MCF 10A (cell line): Measurements from ENCODE around the gene F13A1. TPM values are rescaled to one million over a fixed set of nuclear protein-coding genes. Genes with fewer than 3 reads are reported as not detected.

Experiments
- BruUV-seq: library from RNA; stranded (reverse); fragments of 400-500 nt; replicated peaks from 2 replicates; lab custom pipeline; 2021; lab: Mats Ljungman, UMichigan
- CTCF ChIA-PET: fragments of 300-600 bp; sonication (Branson Sonifier 250); formaldehyde crosslinking; extraction: SDS; loops from one replicate; lab custom pipeline; 2021; ENCODE audit warnings: antibody characterized with exemption, inconsistent platforms; lab: Yijun Ruan, JAX
- POLR2A ChIA-PET: fragments of 300-600, 350-650 bp; sonication (Branson Sonifier 250); formaldehyde crosslinking; extraction: SDS; loops from one replicate; lab custom pipeline; 2020; ENCODE audit warnings: antibody characterized with exemption, inconsistent platforms; lab: Yijun Ruan, JAX
- DNase-seq: peaks from one replicate; pipeline ENCODE4 v3.0.0-alpha.2; 2018; ENCODE audit not compliant: unreplicated experiment
- H3K27ac Mint-ChIP-seq: one replicate; pipeline ENCODE4 v1.8.0; 2022; ENCODE audit warnings: mild to moderate bottlenecking, low read depth, mixed read lengths; ENCODE audit not compliant: unreplicated experiment
- H3K27me3 Mint-ChIP-seq: one replicate; pipeline ENCODE4 v1.8.0; 2022; ENCODE audit warnings: mixed read lengths; ENCODE audit not compliant: insufficient read depth, unreplicated experiment
- H3K36me3 Mint-ChIP-seq: one replicate; pipeline ENCODE4 v1.8.0; 2022; ENCODE audit warnings: mild to moderate bottlenecking, moderate library complexity, mixed read lengths; ENCODE audit not compliant: insufficient read depth, unreplicated experiment
- H3K4me1 Mint-ChIP-seq: one replicate; pipeline ENCODE4 v1.8.0; 2022; ENCODE audit warnings: mixed read lengths; ENCODE audit not compliant: insufficient read depth, unreplicated experiment
- H3K4me3 Mint-ChIP-seq: one replicate; pipeline ENCODE4 v1.8.0; 2022; ENCODE audit warnings: mild to moderate bottlenecking, moderate library complexity, mixed read lengths; ENCODE audit not compliant: unreplicated experiment
- H3K9me3 Mint-ChIP-seq: one replicate; pipeline ENCODE4 v1.8.0; 2022; ENCODE audit warnings: mixed read lengths; ENCODE audit not compliant: unreplicated experiment
- CTCF ChIP-seq: fragments of 200-600 bp; IDR thresholded peaks from one replicate; pipeline ENCODE4 v1.8.0; 2022; ENCODE audit warnings: antibody characterized with exemption, mild to moderate bottlenecking; ENCODE audit not compliant: unreplicated experiment
- intact Hi-C: fragments of 100-400 bp; cut with micrococcal nuclease; formaldehyde crosslinking; loops from 2 replicates; pipeline ENCODE4 v1.14.1; 2022
- total RNA-seq: library from RNA; stranded (reverse); gene quantifications from 2 replicates; pipeline ENCODE4 v1.2.3, GENCODE V29; 2022

The F13A1 gene
- total RNA-seq, 1 experiment from 2014 or later, result 0.65 TPM

DNA sequence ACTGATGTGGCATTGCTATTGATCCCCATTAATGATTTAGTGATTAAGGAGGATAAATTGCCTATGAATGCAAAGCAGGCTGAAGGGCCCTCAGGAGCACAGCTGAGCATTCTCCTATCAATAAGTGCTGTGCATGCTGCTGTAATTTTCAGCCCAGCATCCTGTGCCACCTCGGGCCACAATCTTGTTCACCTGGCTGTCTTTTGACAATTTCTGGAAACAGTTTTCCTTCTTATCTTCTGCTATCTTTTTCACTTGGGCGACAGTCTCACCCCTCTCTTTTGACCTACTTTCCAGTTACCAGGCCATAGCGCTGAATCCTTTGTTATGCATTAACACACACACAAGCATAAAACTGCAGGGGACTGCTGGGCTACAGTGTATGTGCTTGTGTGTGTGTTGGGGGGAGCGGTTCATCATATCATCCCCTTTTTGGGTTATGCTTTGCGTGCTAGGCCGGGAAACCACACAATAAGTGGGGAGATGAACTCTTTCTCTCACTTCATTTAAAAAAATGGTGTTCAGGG lies 60.2 kb downstream of the F13A1 start:
- ChIA-PET POLR2A (no interaction called here), CTCF (no interaction called here)
- BruUV-seq, result no TSS peak
- Mint-ChIP-seq H3K4me1 (no peaks in the 10 kb centered on the region), H3K4me3 (no peak overlapping the region), H3K27me3 (peaks cover 81% of the 10 kb centered on the region), H3K9me3 (peaks cover 10% of the 10 kb centered on the region), H3K27ac (no peak overlapping the region), H3K36me3 (no peaks in the 10 kb centered on the region)
- intact Hi-C loops, result loop anchor here (5.0 kb wide), 1 partner anchor 232 kb away; no protein-coding TSS in a partner anchor
- no peak for TF ChIP-seq CTCF
- DNase-seq, result no peak

- no peaks in the 10 kb centered on the region for H3K9me3 Mint-ChIP-seq
- ChIA-PET CTCF (interaction anchor here (0.6 kb wide), 1 partner anchor 32 kb away, joined by 4 read pairs; no protein-coding TSS in a partner anchor), POLR2A (no interaction called here)
- H3K4me1 Mint-ChIP-seq, result no peaks in the 10 kb centered on the region
- TF ChIP-seq CTCF, result no peak
- peaks cover 85% of the 10 kb centered on the region for H3K27me3 Mint-ChIP-seq
- H3K27ac Mint-ChIP-seq, result no peak overlapping the region
- no TSS peak for BruUV-seq
- no peak for DNase-seq
- intact Hi-C loops, result no loop called here
- H3K36me3 Mint-ChIP-seq, result no peaks in the 10 kb centered on the region
- no peak overlapping the region for H3K4me3 Mint-ChIP-seq
These were observed 63.6 kb downstream of the F13A1 start for GRCh38 chr6:6256886-6257285.

DNA sequence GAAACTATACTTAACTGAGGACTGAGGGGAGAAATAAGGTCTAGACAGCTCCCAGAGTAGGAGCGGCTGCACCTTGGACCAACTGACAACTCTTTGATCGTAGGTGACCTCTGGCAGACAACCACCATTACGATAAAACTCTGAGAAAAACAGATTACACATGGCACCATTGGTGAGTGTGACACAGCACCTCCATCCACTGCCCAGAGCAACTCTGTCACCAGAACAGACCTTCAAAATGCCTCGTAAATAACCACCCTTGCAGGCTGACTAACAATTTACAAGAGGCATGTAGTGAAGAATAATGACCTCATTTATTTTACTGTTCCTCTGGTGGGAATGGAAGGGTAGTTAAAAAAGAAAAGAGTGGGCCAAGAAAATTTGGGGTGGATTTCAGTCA lies 64.2 kb downstream of the F13A1 start:
- no peaks in the 10 kb centered on the region for H3K36me3 Mint-ChIP-seq

More for the DNA sequence above, 64.2 kb downstream of the F13A1 start:
- H3K4me1 Mint-ChIP-seq, result no peaks in the 10 kb centered on the region
- no peak for DNase-seq
- no peaks in the 10 kb centered on the region for H3K9me3 Mint-ChIP-seq
- no peak for TF ChIP-seq CTCF
- H3K27ac Mint-ChIP-seq, result no peak overlapping the region
- peaks cover 91% of the 10 kb centered on the region for H3K27me3 Mint-ChIP-seq
- no TSS peak for BruUV-seq
- intact Hi-C loops, result no loop called here
- H3K4me3 Mint-ChIP-seq, result no peak overlapping the region
- CTCF ChIA-PET, result no interaction called here
- POLR2A ChIA-PET, result no interaction called here
